HCT116 (cell line): Measurements from ENCODE around the gene PKN2. TPM values are rescaled to one million over a fixed set of nuclear protein-coding genes. Genes with fewer than 3 reads are reported as not detected.

Source experiments
- ATAC-seq: fragments of 200-7000 bp; cut with Tn5 transposase; 2 replicates; pipeline ENCODE4 v1.9.1; 2020; ENCODE audit warnings: mild to moderate bottlenecking, moderate library complexity
- BruUV-seq: library from RNA; stranded (reverse); fragments of 400-500 nt; replicated peaks from 2 replicates; lab custom pipeline; 2021; lab: Mats Ljungman, UMichigan
- CTCF ChIA-PET: fragments of 300-600 bp; sonication (Branson Sonifier 250); formaldehyde crosslinking; loops from one replicate; lab custom pipeline; 2021; ENCODE audit warnings: antibody characterized with exemption; lab: Charles Lee
- POLR2A ChIA-PET: fragments of 300-600, 350-600 bp; sonication (Branson Sonifier 250); formaldehyde crosslinking; loops from one replicate; lab custom pipeline; 2021; ENCODE audit warnings: antibody characterized with exemption; lab: Charles Lee
- RAD21 ChIA-PET, 2 experiments: fragments of 300-600 bp; sonication (Branson Sonifier 250); formaldehyde crosslinking; loops; one replicate each; lab custom pipeline; 2023; ENCODE audit warnings: low total read pairs in 2 of 2; ENCODE audit not compliant: uncharacterized antibody in 2 of 2, unreplicated experiment in 2 of 2, low non-redundant PET in 1 of 2; lab: Charles Lee
- DNase-seq: peaks from one replicate; pipeline ENCODE4 v3.0.0-alpha.2; 2010; ENCODE audit warnings: low read depth, low spot score
- H2AFZ ChIP-seq: fragments of 200-600 bp; shearing (Covaris generic), sonication (generic); 2 replicates; pipeline ENCODE4 v1.6.1; 2017; ENCODE audit warnings: low read depth, mixed run types, mixed read lengths, antibody characterized with exemption, low read length; ENCODE audit not compliant: poor library complexity, severe bottlenecking
- H3K27ac ChIP-seq: 2 replicates; pipeline ENCODE4 v1.5.1; 2012; ENCODE audit warnings: low read depth, low read length
- H3K27me3 ChIP-seq: fragments of 200-600 bp; sonication (generic); 2 replicates; pipeline ENCODE4 v1.6.1; 2016; ENCODE audit warnings: mixed run types, low read length, mixed read lengths; ENCODE audit not compliant: insufficient read depth
- H3K36me3 ChIP-seq, 2 experiments: fragments of 200-500 bp in 1 of 2; fragments of 200-600 bp in 1 of 2; sonication (Bioruptor generic) in 1 of 2; sonication (generic) in 1 of 2; 2 replicates each; pipeline versions ENCODE4 v1.5.1 to v1.6.1; 2014 to 2016; ENCODE audit warnings: low read length in 2 of 2, inconsistent platforms in 1 of 2, mixed read lengths in 1 of 2, mixed run types in 1 of 2; ENCODE audit not compliant: insufficient read depth in 2 of 2, control insufficient read depth in 1 of 2
- H3K4me1 ChIP-seq, 2 experiments: fragments of 200-600 bp in 1 of 2; sonication (generic) in 1 of 2; 2 replicates each; pipeline versions ENCODE4 v1.5.1 to v1.6.1; 2012 to 2017; ENCODE audit warnings: low read length in 2 of 2, inconsistent platforms in 1 of 2, mild to moderate bottlenecking in 1 of 2, mixed read lengths in 1 of 2, mixed run types in 1 of 2, moderate library complexity in 1 of 2; ENCODE audit not compliant: insufficient read depth in 2 of 2, control insufficient read depth in 1 of 2
- H3K4me2 ChIP-seq: fragments of 200-600 bp; sonication (generic); 2 replicates; pipeline ENCODE4 v1.6.1; 2017; ENCODE audit warnings: mixed run types, low read length, mixed read lengths
- H3K4me3 ChIP-seq, 2 experiments: fragments of 200-600 bp in 1 of 2; sonication (generic) in 1 of 2; replicated peaks in 1 of 2; 2 replicates each; pipeline ENCODE4 v1.5.1; 2011 to 2016; ENCODE audit warnings: low read length in 2 of 2, control low read depth in 1 of 2, low read depth in 1 of 2, mild to moderate bottlenecking in 1 of 2, mixed read lengths in 1 of 2, mixed run types in 1 of 2
- H3K79me2 ChIP-seq: fragments of 200-600 bp; sonication (generic); 2 replicates; pipeline ENCODE4 v1.6.1; 2017; ENCODE audit warnings: mild to moderate bottlenecking, mixed run types, low read length, moderate library complexity, mixed read lengths; ENCODE audit not compliant: insufficient read depth
- H3K9ac ChIP-seq: fragments of 200-600 bp; sonication (generic); 2 replicates; pipeline ENCODE4 v1.6.1; 2016; ENCODE audit warnings: low read length, mixed read lengths
- H3K9me2 ChIP-seq: fragments of 200-600 bp; sonication (generic), shearing (Covaris generic); 2 replicates; pipeline ENCODE4 v1.6.1; 2017; ENCODE audit warnings: mixed run types, mild to moderate bottlenecking, moderate library complexity; ENCODE audit not compliant: insufficient read depth
- H3K9me3 ChIP-seq, 2 experiments: fragments of 200-500 bp in 1 of 2; fragments of 200-600 bp in 1 of 2; sonication (Bioruptor generic) in 1 of 2; sonication (generic) in 1 of 2; 2 replicates each; pipeline ENCODE4 v1.6.1; 2014 to 2017; ENCODE audit warnings: low read length in 2 of 2, mixed read lengths in 2 of 2, inconsistent platforms in 1 of 2, low read depth in 1 of 2, mild to moderate bottlenecking in 1 of 2, mixed run types in 1 of 2, moderate library complexity in 1 of 2; ENCODE audit not compliant: control insufficient read depth in 1 of 2, insufficient read depth in 1 of 2
- H4K20me1 ChIP-seq: fragments of 200-600 bp; sonication (generic), shearing (Covaris generic); 2 replicates; pipeline ENCODE4 v1.6.1; 2017; ENCODE audit warnings: mixed run types, mild to moderate bottlenecking, moderate library complexity; ENCODE audit not compliant: insufficient read depth
- ATF3 ChIP-seq: IDR thresholded peaks from 2 replicates; pipeline ENCODE4 v1.6.1; 2012
- CTCF ChIP-seq, 3 experiments: fragments of 200-600 bp in 1 of 3; sonication (generic) in 1 of 3; IDR thresholded peaks in 2 of 3; conservative IDR thresholded peaks in 1 of 3; 2 replicates each; pipeline ENCODE4 v1.5.1; 2012 to 2017; ENCODE audit warnings: low read depth in 2 of 3, low read length in 2 of 3, antibody characterized with exemption in 1 of 3, borderline replicate concordance in 1 of 3, control low read depth in 1 of 3, mild to moderate bottlenecking in 1 of 3, mixed read lengths in 1 of 3, mixed run types in 1 of 3, moderate library complexity in 1 of 3; ENCODE audit not compliant: insufficient read depth in 1 of 3
- EGR1 ChIP-seq: IDR thresholded peaks from 2 replicates; pipeline ENCODE4 v1.6.1; 2012; ENCODE audit warnings: low read depth
- FOSL1 ChIP-seq: IDR thresholded peaks from 2 replicates; pipeline ENCODE4 v1.6.1; 2012; ENCODE audit warnings: low read depth
- POLR2AphosphoS5 ChIP-seq: IDR thresholded peaks from 2 replicates; pipeline ENCODE4 v1.6.1; 2011; ENCODE audit warnings: mild to moderate bottlenecking, low read depth, low read length, moderate library complexity
- RAD21 ChIP-seq: IDR thresholded peaks from 2 replicates; pipeline ENCODE4 v1.6.1; 2012; ENCODE audit warnings: low read depth, mild to moderate bottlenecking
- SIN3A ChIP-seq: IDR thresholded peaks from 2 replicates; pipeline ENCODE4 v1.6.1; 2012; ENCODE audit warnings: low read depth
- SP1 ChIP-seq: IDR thresholded peaks from 2 replicates; pipeline ENCODE4 v1.6.1; 2012; ENCODE audit warnings: low read depth
- YY1 ChIP-seq: IDR thresholded peaks from 2 replicates; pipeline ENCODE4 v1.6.1; 2011; ENCODE audit warnings: low read length, low read depth, moderate library complexity, mild to moderate bottlenecking; ENCODE audit not compliant: insufficient replicate concordance; ENCODE audit errors: extremely low read depth
- ZFX ChIP-seq: fragments of 450-650 bp; IDR thresholded peaks from 2 replicates; pipeline ENCODE4 v1.6.1; 2017
- intact Hi-C: fragments of 100-400 bp; cut with micrococcal nuclease; formaldehyde crosslinking; loops from 2 replicates; pipeline ENCODE4 v1.10.0; 2022
- total RNA-seq: library from RNA; stranded (reverse); gene quantifications from one replicate; pipeline ENCODE4 v1.2.1, GENCODE V29; 2021; ENCODE audit not compliant: unreplicated experiment

PKN2 gene
- total RNA-seq, 1 experiment from 2014 or later: 44.3 TPM

- Histone ChIP-seq H3K9ac (no peak overlapping the region), H3K27ac (peak overlapping the region; percentile 13; the same call in 1 of the 2 replicates), H3K4me1 (peaks cover 20 to 36% of the 10 kb centered on the region in 2 experiments), H3K27me3 (no peaks in the 10 kb centered on the region), H3K79me2 (peaks cover 40% of the 10 kb centered on the region), H3K4me2 (peak overlapping the region; percentile 61), H3K36me3 (no peaks in the 10 kb centered on the region), H3K4me3 (peak overlapping the region in 1 of 2 experiments; percentile 8; a peak in 1 of 4 replicates), H3K9me3 (no peaks in the 10 kb centered on the region), H2AFZ (no peak overlapping the region), H4K20me1 (no peaks in the 10 kb centered on the region), H3K9me2 (no peaks in the 10 kb centered on the region)
- BruUV-seq: no TSS peak
- intact Hi-C loops: no loop called here
- 0 out of 2 replicates have a peak, but pooled peaks have one; percentile 6 for TF ChIP-seq SP1
- peak; percentile 10; the same call in 1 of the 2 replicates for TF ChIP-seq FOSL1
- no peak for TF ChIP-seq POLR2AphosphoS5
- TF ChIP-seq ATF3: no peak
- TF ChIP-seq ZFX: no peak
- no peak for TF ChIP-seq CTCF (IDR thresholded peaks at IDR 0.05 in 2 of 3, conservative IDR thresholded peaks at IDR 0.05 in 1 of 3; ENCODE audit: borderline replicate concordance in 1 of 3, insufficient read depth in 1 of 3, low read depth in 2 of 3, low read length in 2 of 3)
- 0 out of 2 replicates have a peak, but pooled peaks have one; percentile 1 for TF ChIP-seq SIN3A
- TF ChIP-seq YY1: no peak
- no peak for TF ChIP-seq EGR1
- TF ChIP-seq RAD21: no peak
- ChIA-PET RAD21 (no interaction called here), POLR2A (no interaction called here), CTCF (no interaction called here)
- peak; percentile 58; the same call in 1 of the 2 replicates for ATAC-seq
- DNase-seq: peak; percentile 6
Observed at GRCh38 chr1:88763649-88764406, 79.8 kb downstream of the PKN2 start.
